Neural cell (in vitro differentiated cells): ENCODE results near the gene ELSPBP1. TPM values are rescaled to one million over a fixed set of nuclear protein-coding genes. Genes with fewer than 3 reads are reported as not detected.

ENCODE experiments used
- H2AFZ ChIP-seq: fragments of 200-600, 300-800 bp; sonication (generic), shearing (Covaris generic); 2 replicates; pipeline ENCODE4 v1.6.0; 2014; ENCODE audit warnings: low read depth, mild to moderate bottlenecking, antibody characterized with exemption, low read length, moderate library complexity
- H3F3A ChIP-seq: fragments of 200-600 bp; shearing (Covaris generic); 2 replicates; pipeline ENCODE4 v1.6.1; 2016; ENCODE audit warnings: mild to moderate bottlenecking, moderate library complexity, mixed read lengths, antibody characterized with exemption, low read length; ENCODE audit not compliant: insufficient read depth, poor library complexity, severe bottlenecking
- H3K27ac ChIP-seq: fragments of 200-600, 300-800 bp; sonication (generic), shearing (Covaris generic); 2 replicates; pipeline ENCODE4 v1.5.1; 2014; ENCODE audit warnings: mild to moderate bottlenecking, low read length, moderate library complexity
- H3K27me3 ChIP-seq: fragments of 300-800, 200-600 bp; sonication (generic), shearing (Covaris generic); 2 replicates; pipeline ENCODE4 v1.6.0; 2014; ENCODE audit warnings: mild to moderate bottlenecking, low read depth, low read length, moderate library complexity; ENCODE audit not compliant: insufficient read depth
- H3K36me3 ChIP-seq: fragments of 300-800, 200-600 bp; sonication (generic), shearing (Covaris generic); 2 replicates; pipeline ENCODE4 v1.5.1; 2014; ENCODE audit warnings: mild to moderate bottlenecking, antibody characterized with exemption, low read length, moderate library complexity; ENCODE audit not compliant: insufficient read depth
- H3K4me2 ChIP-seq: fragments of 300-800, 200-600 bp; sonication (generic), shearing (Covaris generic); 2 replicates; pipeline ENCODE4 v1.6.0; 2014; ENCODE audit warnings: mild to moderate bottlenecking, low read length
- H3K4me3 ChIP-seq: fragments of 300-800, 200-600 bp; sonication (generic), shearing (Covaris generic); 2 replicates; pipeline ENCODE4 v1.5.1; 2014; ENCODE audit warnings: mild to moderate bottlenecking, low read length, moderate library complexity
- H3K79me2 ChIP-seq: fragments of 200-600 bp; shearing (Covaris generic); replicated peaks from 2 replicates; pipeline ENCODE4 v1.6.0; 2014; ENCODE audit warnings: mild to moderate bottlenecking, low read length, moderate library complexity; ENCODE audit not compliant: insufficient read depth
- H3K9ac ChIP-seq: fragments of 300-800, 200-600 bp; sonication (generic), shearing (Covaris generic); 2 replicates; pipeline ENCODE4 v1.6.1; 2016; ENCODE audit warnings: mild to moderate bottlenecking, low read length, mixed read lengths
- H3K9me2 ChIP-seq: fragments of 200-600 bp; shearing (Covaris generic); 2 replicates; pipeline ENCODE4 v1.6.1; 2016; ENCODE audit warnings: mild to moderate bottlenecking, low read length, mixed read lengths; ENCODE audit not compliant: insufficient read depth
- H3K9me3 ChIP-seq: fragments of 200-600, 300-800 bp; sonication (generic), shearing (Covaris generic); 2 replicates; pipeline ENCODE4 v1.6.1; 2016; ENCODE audit warnings: mild to moderate bottlenecking, mixed run types, low read length, moderate library complexity, mixed read lengths
- H4K20me1 ChIP-seq: fragments of 200-600 bp; shearing (Covaris generic); 2 replicates; pipeline ENCODE4 v1.6.1; 2016; ENCODE audit warnings: mild to moderate bottlenecking, mixed run types; ENCODE audit not compliant: insufficient read depth
- CTCF ChIP-seq: fragments of 450-650 bp; IDR thresholded peaks from 2 replicates; pipeline ENCODE4 v1.5.1; 2014; ENCODE audit warnings: antibody characterized with exemption, mild to moderate bottlenecking, moderate library complexity; ENCODE audit not compliant: poor library complexity, severe bottlenecking
- EP300 ChIP-seq: fragments of 450-650 bp; conservative IDR thresholded peaks from 2 replicates; pipeline ENCODE4 v1.6.1; 2014; ENCODE audit warnings: antibody characterized with exemption, mild to moderate bottlenecking, moderate library complexity; ENCODE audit not compliant: poor library complexity, severe bottlenecking
- EZH2 ChIP-seq: fragments of 200-600, 300-800 bp; shearing (Covaris generic), sonication (generic); IDR thresholded peaks from 2 replicates; pipeline ENCODE4 v1.6.1; 2014; ENCODE audit warnings: antibody characterized with exemption, low read length, borderline replicate concordance, mild to moderate bottlenecking; ENCODE audit not compliant: insufficient read depth, poor library complexity, severe bottlenecking
- MXI1 ChIP-seq: fragments of 450-650 bp; conservative IDR thresholded peaks from 2 replicates; pipeline ENCODE4 v1.6.1; 2014; ENCODE audit warnings: antibody characterized with exemption, mild to moderate bottlenecking; ENCODE audit not compliant: poor library complexity, severe bottlenecking
- POLR2AphosphoS5 ChIP-seq: IDR thresholded peaks from 2 replicates; pipeline ENCODE4 v1.6.1; 2012
- RAD21 ChIP-seq: fragments of 450-650 bp; conservative IDR thresholded peaks from 2 replicates; pipeline ENCODE4 v1.6.1; 2014; ENCODE audit warnings: antibody characterized with exemption, mild to moderate bottlenecking, moderate library complexity
- SMC3 ChIP-seq: fragments of 450-650 bp; conservative IDR thresholded peaks from 2 replicates; pipeline ENCODE4 v1.6.1; 2014; ENCODE audit warnings: antibody characterized with exemption, mild to moderate bottlenecking, moderate library complexity; ENCODE audit not compliant: poor library complexity
- TAF1 ChIP-seq: IDR thresholded peaks from 2 replicates; pipeline ENCODE4 v1.6.1; 2012; ENCODE audit warnings: low read depth
- polyA plus RNA-seq: library from polyadenylated mRNA; depleted of rRNA; stranded (reverse); fragments of >200 nt; gene quantifications from 2 replicates; pipeline ENCODE4 v1.2.3, GENCODE V29; 2014
- TF ChIP-seq, protein P1 (sequence below): IDR thresholded peaks from 2 replicates; pipeline ENCODE4 v1.6.1; 2012; ENCODE audit warnings: borderline replicate concordance

ELSPBP1 gene
- polyA plus RNA-seq, 1 donor from 2014 or later, result not detected

- Histone ChIP-seq H3K9me3 (no peaks in the 10 kb centered on the region), H3K79me2 (no peaks in the 10 kb centered on the region), H4K20me1 (no peaks in the 10 kb centered on the region), H3K36me3 (no peaks in the 10 kb centered on the region), H3K9ac (no peak overlapping the region), H3K27me3 (no peaks in the 10 kb centered on the region), H3K9me2 (no peaks in the 10 kb centered on the region), H3K27ac (no peak overlapping the region), H2AFZ (no peak overlapping the region), H3K4me2 (no peak overlapping the region), H3F3A (no peaks in the 10 kb centered on the region), H3K4me3 (no peak overlapping the region)
- TF ChIP-seq MXI1 (no peak), EZH2 (no peak), EP300 (no peak), RAD21 (no peak), SMC3 (no peak), CTCF (no peak), POLR2AphosphoS5 (no peak), TAF1 (no peak)
- TF ChIP-seq, protein P1, sequence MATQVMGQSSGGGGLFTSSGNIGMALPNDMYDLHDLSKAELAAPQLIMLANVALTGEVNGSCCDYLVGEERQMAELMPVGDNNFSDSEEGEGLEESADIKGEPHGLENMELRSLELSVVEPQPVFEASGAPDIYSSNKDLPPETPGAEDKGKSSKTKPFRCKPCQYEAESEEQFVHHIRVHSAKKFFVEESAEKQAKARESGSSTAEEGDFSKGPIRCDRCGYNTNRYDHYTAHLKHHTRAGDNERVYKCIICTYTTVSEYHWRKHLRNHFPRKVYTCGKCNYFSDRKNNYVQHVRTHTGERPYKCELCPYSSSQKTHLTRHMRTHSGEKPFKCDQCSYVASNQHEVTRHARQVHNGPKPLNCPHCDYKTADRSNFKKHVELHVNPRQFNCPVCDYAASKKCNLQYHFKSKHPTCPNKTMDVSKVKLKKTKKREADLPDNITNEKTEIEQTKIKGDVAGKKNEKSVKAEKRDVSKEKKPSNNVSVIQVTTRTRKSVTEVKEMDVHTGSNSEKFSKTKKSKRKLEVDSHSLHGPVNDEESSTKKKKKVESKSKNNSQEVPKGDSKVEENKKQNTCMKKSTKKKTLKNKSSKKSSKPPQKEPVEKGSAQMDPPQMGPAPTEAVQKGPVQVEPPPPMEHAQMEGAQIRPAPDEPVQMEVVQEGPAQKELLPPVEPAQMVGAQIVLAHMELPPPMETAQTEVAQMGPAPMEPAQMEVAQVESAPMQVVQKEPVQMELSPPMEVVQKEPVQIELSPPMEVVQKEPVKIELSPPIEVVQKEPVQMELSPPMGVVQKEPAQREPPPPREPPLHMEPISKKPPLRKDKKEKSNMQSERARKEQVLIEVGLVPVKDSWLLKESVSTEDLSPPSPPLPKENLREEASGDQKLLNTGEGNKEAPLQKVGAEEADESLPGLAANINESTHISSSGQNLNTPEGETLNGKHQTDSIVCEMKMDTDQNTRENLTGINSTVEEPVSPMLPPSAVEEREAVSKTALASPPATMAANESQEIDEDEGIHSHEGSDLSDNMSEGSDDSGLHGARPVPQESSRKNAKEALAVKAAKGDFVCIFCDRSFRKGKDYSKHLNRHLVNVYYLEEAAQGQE, result no peak
These were observed 6.4 kb downstream of the ELSPBP1 start for GRCh38 chr19:48000846-48001245.

- Histone ChIP-seq H3K4me3 (no peak overlapping the region), H3K9me3 (no peaks in the 10 kb centered on the region), H3F3A (no peaks in the 10 kb centered on the region), H2AFZ (no peak overlapping the region), H3K9ac (no peak overlapping the region), H3K27ac (no peak overlapping the region), H3K9me2 (no peaks in the 10 kb centered on the region), H3K27me3 (no peaks in the 10 kb centered on the region), H3K79me2 (no peaks in the 10 kb centered on the region), H3K36me3 (no peaks in the 10 kb centered on the region), H4K20me1 (no peaks in the 10 kb centered on the region), H3K4me2 (no peak overlapping the region)
- no peak for TF ChIP-seq RAD21
- no peak for TF ChIP-seq POLR2AphosphoS5
- TF ChIP-seq, protein P1, result no peak
- no peak for TF ChIP-seq SMC3
- no peak for TF ChIP-seq MXI1
- TF ChIP-seq EP300, result no peak
- TF ChIP-seq CTCF, result no peak
- no peak for TF ChIP-seq TAF1
- no peak for TF ChIP-seq EZH2
These were observed 9.8 kb downstream of the ELSPBP1 start for GRCh38 chr19:48004236-48004635.
